ENCODE data around the gene TSPEAR. TPM values are rescaled to one million over a fixed set of nuclear protein-coding genes. Genes with fewer than 3 reads are reported as not detected.

The TSPEAR gene
- total RNA-seq, 1 donor from 2014 or later, result not detected

DNA sequence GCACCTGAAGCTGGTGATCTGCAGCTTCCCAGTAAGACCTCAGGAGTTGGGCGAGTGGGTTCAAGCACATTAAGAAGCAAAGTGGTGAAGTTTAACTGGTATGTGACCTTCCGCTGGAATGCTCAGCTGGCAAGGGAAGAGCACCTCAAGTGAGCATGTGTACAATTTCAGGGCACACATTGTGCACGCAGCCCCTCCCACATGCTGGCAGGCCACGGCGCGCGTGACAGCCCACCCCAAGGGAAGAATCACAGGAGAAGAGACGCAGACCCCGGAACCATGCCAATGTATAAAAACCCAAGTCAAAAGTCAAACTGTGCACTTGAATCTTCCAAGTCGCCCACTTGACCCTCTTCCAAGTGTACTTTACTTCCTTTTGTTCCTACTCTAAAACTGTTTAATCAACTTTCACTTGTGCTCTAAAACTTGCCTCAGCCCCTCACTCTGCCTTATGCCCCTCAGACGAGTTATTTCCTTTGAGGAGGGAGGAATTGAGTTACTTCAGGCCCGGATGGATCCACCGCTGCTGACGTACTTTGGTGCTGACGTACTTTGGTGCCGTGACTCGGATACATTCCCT, 236.0 kb downstream of the TSPEAR start:
- no peak for DNase-seq
- Mint-ChIP-seq H3K4me3 (ENCODE audit: unreplicated experiment) (no peak overlapping the region), H3K9me3 (ENCODE audit: unreplicated experiment) (no peaks in the 10 kb centered on the region), H3K27me3 (ENCODE audit: unreplicated experiment) (no peaks in the 10 kb centered on the region), H3K4me1 (ENCODE audit: low read depth, unreplicated experiment) (no peaks in the 10 kb centered on the region), H3K27ac (ENCODE audit: unreplicated experiment) (no peak overlapping the region), H3K36me3 (ENCODE audit: unreplicated experiment) (no peaks in the 10 kb centered on the region)
- TF ChIP-seq, protein P1, sequence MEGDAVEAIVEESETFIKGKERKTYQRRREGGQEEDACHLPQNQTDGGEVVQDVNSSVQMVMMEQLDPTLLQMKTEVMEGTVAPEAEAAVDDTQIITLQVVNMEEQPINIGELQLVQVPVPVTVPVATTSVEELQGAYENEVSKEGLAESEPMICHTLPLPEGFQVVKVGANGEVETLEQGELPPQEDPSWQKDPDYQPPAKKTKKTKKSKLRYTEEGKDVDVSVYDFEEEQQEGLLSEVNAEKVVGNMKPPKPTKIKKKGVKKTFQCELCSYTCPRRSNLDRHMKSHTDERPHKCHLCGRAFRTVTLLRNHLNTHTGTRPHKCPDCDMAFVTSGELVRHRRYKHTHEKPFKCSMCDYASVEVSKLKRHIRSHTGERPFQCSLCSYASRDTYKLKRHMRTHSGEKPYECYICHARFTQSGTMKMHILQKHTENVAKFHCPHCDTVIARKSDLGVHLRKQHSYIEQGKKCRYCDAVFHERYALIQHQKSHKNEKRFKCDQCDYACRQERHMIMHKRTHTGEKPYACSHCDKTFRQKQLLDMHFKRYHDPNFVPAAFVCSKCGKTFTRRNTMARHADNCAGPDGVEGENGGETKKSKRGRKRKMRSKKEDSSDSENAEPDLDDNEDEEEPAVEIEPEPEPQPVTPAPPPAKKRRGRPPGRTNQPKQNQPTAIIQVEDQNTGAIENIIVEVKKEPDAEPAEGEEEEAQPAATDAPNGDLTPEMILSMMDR (IDR thresholded peaks at IDR 0.05; ENCODE audit: partially characterized antibody, unreplicated experiment), result no peak

DNA sequence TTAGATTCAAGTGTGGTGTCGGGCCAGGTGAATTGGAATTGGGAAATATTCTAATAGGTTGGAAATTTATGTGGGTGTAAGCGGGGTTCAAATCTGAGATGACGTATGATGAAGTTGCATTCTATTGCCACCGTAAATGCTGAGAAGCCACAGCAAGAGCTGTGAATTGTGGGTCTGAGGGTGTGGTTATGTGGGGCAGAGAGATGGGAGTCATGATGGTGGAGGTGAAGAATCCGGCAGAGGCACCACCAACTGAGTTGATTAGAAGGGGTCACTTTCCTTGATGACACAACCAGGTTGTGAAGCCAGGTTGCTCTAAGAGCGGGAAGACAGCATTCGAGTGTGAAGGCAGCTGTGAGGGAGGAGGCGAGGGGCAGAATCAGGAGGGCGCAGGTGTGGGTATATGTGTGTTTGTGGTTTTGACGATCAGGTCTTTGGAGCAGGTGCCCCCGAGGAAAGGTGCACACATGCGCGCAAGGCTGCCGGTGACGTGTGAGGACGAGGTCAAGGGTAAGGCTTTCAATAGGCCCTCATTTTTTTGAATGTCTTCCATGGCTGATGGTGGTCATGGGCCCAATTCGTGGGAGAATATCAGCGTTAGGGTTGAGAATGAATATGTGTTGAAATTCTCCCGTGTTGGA, 237.3 kb downstream of the TSPEAR start:
- Mint-ChIP-seq H3K27ac (ENCODE audit: unreplicated experiment) (no peak overlapping the region), H3K9me3 (ENCODE audit: unreplicated experiment) (no peaks in the 10 kb centered on the region), H3K36me3 (ENCODE audit: unreplicated experiment) (no peaks in the 10 kb centered on the region), H3K4me1 (ENCODE audit: low read depth, unreplicated experiment) (no peaks in the 10 kb centered on the region), H3K27me3 (ENCODE audit: unreplicated experiment) (no peaks in the 10 kb centered on the region), H3K4me3 (ENCODE audit: unreplicated experiment) (no peak overlapping the region)
- TF ChIP-seq, protein P1 (IDR thresholded peaks at IDR 0.05; ENCODE audit: partially characterized antibody, unreplicated experiment), result no peak
- no peak for DNase-seq

GRCh38 chr21:44471996-44472395, 239.4 kb downstream of the TSPEAR start:
- H3K4me3 Mint-ChIP-seq (ENCODE audit: unreplicated experiment), result no peak overlapping the region
- TF ChIP-seq, protein P1 (IDR thresholded peaks at IDR 0.05; ENCODE audit: partially characterized antibody, unreplicated experiment), result no peak
- DNase-seq, result no peak
- H3K9me3 Mint-ChIP-seq (ENCODE audit: unreplicated experiment), result no peaks in the 10 kb centered on the region
- no peaks in the 10 kb centered on the region for H3K4me1 Mint-ChIP-seq (ENCODE audit: low read depth, unreplicated experiment)
- no peaks in the 10 kb centered on the region for H3K27me3 Mint-ChIP-seq (ENCODE audit: unreplicated experiment)
- no peaks in the 10 kb centered on the region for H3K36me3 Mint-ChIP-seq (ENCODE audit: unreplicated experiment)
- no peak overlapping the region for H3K27ac Mint-ChIP-seq (ENCODE audit: unreplicated experiment)

DNA sequence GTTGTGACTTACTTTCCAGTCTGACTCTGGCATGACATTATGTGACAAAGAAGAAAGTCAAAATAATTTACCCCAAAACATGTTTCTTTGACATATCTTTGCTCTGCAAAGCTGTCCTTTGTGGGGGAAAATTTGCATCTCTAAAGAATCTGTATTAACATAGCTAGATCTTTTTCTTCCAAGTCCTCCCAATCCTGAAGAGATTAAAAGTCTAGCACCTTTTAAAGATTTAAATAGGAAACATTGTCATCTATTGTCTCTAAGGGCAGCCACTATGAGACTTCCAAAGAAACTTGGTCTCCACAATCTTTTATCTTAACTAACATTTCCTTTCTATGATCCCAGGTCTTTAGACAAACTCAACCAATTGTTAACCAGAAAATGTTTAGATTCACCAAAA, 240.0 kb downstream of the TSPEAR start:
- DNase-seq, result no peak
- TF ChIP-seq, protein P1 (IDR thresholded peaks at IDR 0.05; ENCODE audit: partially characterized antibody, unreplicated experiment), result no peak
- Mint-ChIP-seq H3K9me3 (ENCODE audit: unreplicated experiment) (no peaks in the 10 kb centered on the region), H3K4me3 (ENCODE audit: unreplicated experiment) (no peak overlapping the region), H3K36me3 (ENCODE audit: unreplicated experiment) (no peaks in the 10 kb centered on the region), H3K4me1 (ENCODE audit: low read depth, unreplicated experiment) (no peaks in the 10 kb centered on the region), H3K27ac (ENCODE audit: unreplicated experiment) (no peak overlapping the region), H3K27me3 (ENCODE audit: unreplicated experiment) (no peaks in the 10 kb centered on the region)

GRCh38 chr21:44467859-44468195, 243.5 kb downstream of the TSPEAR start:
- Mint-ChIP-seq H3K4me3 (ENCODE audit: unreplicated experiment) (no peak overlapping the region), H3K27me3 (ENCODE audit: unreplicated experiment) (peaks cover 6% of the 10 kb centered on the region), H3K27ac (ENCODE audit: unreplicated experiment) (no peak overlapping the region), H3K4me1 (ENCODE audit: low read depth, unreplicated experiment) (peaks cover 7% of the 10 kb centered on the region), H3K36me3 (ENCODE audit: unreplicated experiment) (no peaks in the 10 kb centered on the region), H3K9me3 (ENCODE audit: unreplicated experiment) (peaks cover 8% of the 10 kb centered on the region)
- TF ChIP-seq, protein P1 (IDR thresholded peaks at IDR 0.05; ENCODE audit: partially characterized antibody, unreplicated experiment), result no peak
- DNase-seq, result no peak
